Osteoblast (primary cell): ENCODE data around the gene CIAO3. TPM values are rescaled to one million over a fixed set of nuclear protein-coding genes. Genes with fewer than 3 reads are reported as not detected.

Source experiments
- DNase-seq: peaks from one replicate; pipeline ENCODE4 v3.0.0; 2011; ENCODE audit warnings: low spot score, mixed read lengths; ENCODE audit not compliant: insufficient read length; ENCODE audit errors: missing footprints
- H2AFZ ChIP-seq: 2 replicates; pipeline ENCODE4 v1.6.0; 2011; ENCODE audit warnings: mild to moderate bottlenecking, low read length
- H3K27ac ChIP-seq: 2 replicates; pipeline ENCODE4 v1.5.1; 2011; ENCODE audit warnings: mild to moderate bottlenecking, low read depth, low read length, moderate library complexity
- H3K27me3 ChIP-seq: 2 replicates; pipeline ENCODE4 v1.6.0; 2012; ENCODE audit warnings: mild to moderate bottlenecking, control low read depth, inconsistent platforms, low read length, moderate library complexity; ENCODE audit not compliant: insufficient read depth
- H3K36me3 ChIP-seq: 2 replicates; pipeline ENCODE4 v1.5.1; 2011; ENCODE audit warnings: mild to moderate bottlenecking, low read length, control low read depth, moderate library complexity; ENCODE audit not compliant: insufficient read depth
- H3K4me1 ChIP-seq: 2 replicates; pipeline ENCODE4 v1.5.1; 2011; ENCODE audit warnings: mild to moderate bottlenecking, low read length, control low read depth, moderate library complexity; ENCODE audit not compliant: insufficient read depth
- H3K4me2 ChIP-seq: 2 replicates; pipeline ENCODE4 v1.6.0; 2011; ENCODE audit warnings: mild to moderate bottlenecking, low read length; ENCODE audit not compliant: insufficient read depth
- H3K4me3 ChIP-seq: fragments of 200-600 bp; sonication (generic); 3 replicates; pipeline ENCODE4 v1.5.1; 2012; ENCODE audit warnings: mild to moderate bottlenecking, low read length, inconsistent platforms; ENCODE audit not compliant: insufficient read depth
- H3K79me2 ChIP-seq: 2 replicates; pipeline ENCODE4 v1.6.0; 2012; ENCODE audit warnings: mild to moderate bottlenecking, low read length, control low read depth, inconsistent platforms; ENCODE audit not compliant: insufficient read depth
- H3K9me3 ChIP-seq: 2 replicates; pipeline ENCODE4 v1.5.1; 2011; ENCODE audit warnings: low read depth, low read length, control low read depth
- H4K20me1 ChIP-seq: 2 replicates; pipeline ENCODE4 v1.6.0; 2012; ENCODE audit warnings: mild to moderate bottlenecking, low read length, control low read depth; ENCODE audit not compliant: insufficient read depth
- CTCF ChIP-seq: IDR thresholded peaks from 2 replicates; pipeline ENCODE4 v1.5.1; 2011; ENCODE audit warnings: mild to moderate bottlenecking, low read depth, low read length, moderate library complexity; ENCODE audit errors: extremely low read depth
- total RNA-seq: library from RNA; depleted of rRNA; stranded (reverse); fragments of >200 nt; gene quantifications from 2 replicates; pipeline ENCODE4 v1.2.3, GENCODE V29; 2012

CIAO3 gene
- total RNA-seq, 1 donor = 32.2 TPM

- DNase-seq = no peak
- TF ChIP-seq CTCF = no peak
- Histone ChIP-seq H3K4me3 (no peak overlapping the region), H3K36me3 (no peaks in the 10 kb centered on the region), H3K4me1 (no peaks in the 10 kb centered on the region), H3K79me2 (no peaks in the 10 kb centered on the region), H4K20me1 (no peaks in the 10 kb centered on the region), H2AFZ (no peak overlapping the region), H3K4me2 (no peak overlapping the region), H3K27me3 (no peaks in the 10 kb centered on the region), H3K27ac (no peak overlapping the region), H3K9me3 (no peaks in the 10 kb centered on the region)
Observed at GRCh38 chr16:764848-765487, 24.2 kb upstream of the CIAO3 start.

GRCh38 chr16:764184-764750 is 23.5 kb upstream of the CIAO3 start:
- Histone ChIP-seq H3K4me3 (no peak overlapping the region), H3K4me1 (no peaks in the 10 kb centered on the region), H4K20me1 (no peaks in the 10 kb centered on the region), H3K27ac (no peak overlapping the region), H3K79me2 (no peaks in the 10 kb centered on the region), H3K9me3 (no peaks in the 10 kb centered on the region), H3K27me3 (no peaks in the 10 kb centered on the region), H3K36me3 (no peaks in the 10 kb centered on the region), H2AFZ (no peak overlapping the region), H3K4me2 (no peak overlapping the region)
- TF ChIP-seq CTCF = no peak
- DNase-seq = peak; percentile 87

- no peaks in the 10 kb centered on the region for H3K36me3 ChIP-seq
- no peaks in the 10 kb centered on the region for H3K27me3 ChIP-seq
- no peaks in the 10 kb centered on the region for H3K4me1 ChIP-seq
- TF ChIP-seq CTCF = no peak
- H3K79me2 ChIP-seq = no peaks in the 10 kb centered on the region
- no peak overlapping the region for H3K4me2 ChIP-seq
- no peaks in the 10 kb centered on the region for H3K9me3 ChIP-seq
- H2AFZ ChIP-seq = no peak overlapping the region
- no peak overlapping the region for H3K27ac ChIP-seq
- H3K4me3 ChIP-seq = no peak overlapping the region
- H4K20me1 ChIP-seq = no peaks in the 10 kb centered on the region
- no peak for DNase-seq
Observed at GRCh38 chr16:763369-764183, 22.8 kb upstream of the CIAO3 start.
